ENCODE data around the gene JOSD1. TPM values are rescaled to one million over a fixed set of nuclear protein-coding genes. Genes with fewer than 3 reads are reported as not detected.

JOSD1 gene
- total RNA-seq, 1 experiment from 2014 or later: 19.2 TPM

GRCh38 chr22:38736257-38736570, 35.5 kb upstream of the JOSD1 start:
- Histone ChIP-seq H3K27me3 (ENCODE audit: insufficient read depth, low read length) (no peaks in the 10 kb centered on the region), H3K79me2 (ENCODE audit: insufficient read depth, low read length) (no peaks in the 10 kb centered on the region), H3K4ac (ENCODE audit: low read depth, low read length) (no peak overlapping the region), H2AK5ac (ENCODE audit: insufficient read length, low read length) (no peak overlapping the region), H2BK12ac (ENCODE audit: insufficient read length, low read depth, low read length) (no peak overlapping the region), H4K20me1 (ENCODE audit: control insufficient read depth, insufficient read depth, insufficient read length) (no peaks in the 10 kb centered on the region), H3K18ac (ENCODE audit: insufficient read length, low read depth, low read length) (no peak overlapping the region), H2BK5ac (ENCODE audit: insufficient read length, low read length) (no peak overlapping the region), H4K8ac (replicated peaks; ENCODE audit: insufficient read length, low read depth, low read length) (no peak overlapping the region), H3T11ph (ENCODE audit: low read length) (no peak overlapping the region), H2BK20ac (ENCODE audit: low read depth, low read length, poor library complexity, severe bottlenecking) (no peak overlapping the region), H2BK15ac (ENCODE audit: low read depth, low read length) (no peak overlapping the region), H4K91ac (ENCODE audit: insufficient read length, low read depth, low read length) (no peak overlapping the region), H4K5ac (ENCODE audit: insufficient read length, low read depth, low read length) (no peak overlapping the region), H3K4me1 (ENCODE audit: insufficient read depth, low read length) (no peaks in the 10 kb centered on the region), H3K27ac (ENCODE audit: insufficient read length, low read depth, low read length) (no peak overlapping the region), H3K23me2 (ENCODE audit: insufficient read length, low read depth, low read length, poor library complexity, severe bottlenecking) (no peaks in the 10 kb centered on the region), H3K23ac (ENCODE audit: insufficient read length, low read depth, low read length) (no peak overlapping the region), H2AFZ (ENCODE audit: low read length) (no peak overlapping the region), H3K4me2 (ENCODE audit: insufficient read depth, insufficient read length, low read length) (no peak overlapping the region), H3K9ac (ENCODE audit: extremely low read depth, insufficient read length, low read length) (no peak overlapping the region), H3K79me1 (ENCODE audit: insufficient read depth, low read depth, low read length, poor library complexity, severe bottlenecking) (no peaks in the 10 kb centered on the region), H2BK120ac (ENCODE audit: low read depth, low read length, poor library complexity, severe bottlenecking) (no peak overlapping the region), H3K9me3 (ENCODE audit: control insufficient read depth, low read depth, low read length) (no peaks in the 10 kb centered on the region), H3K56ac (ENCODE audit: insufficient read length, low read depth, low read length) (no peak overlapping the region), H3K14ac (ENCODE audit: insufficient read depth, low read length) (no peak overlapping the region)
- Mint-ChIP-seq H3K27me3 (ENCODE audit: low read depth) (no peaks in the 10 kb centered on the region; the same call in 1 of the 2 replicates), H3K4me1 (0 out of 4 replicates have a peak, but pooled peaks cover 0 to 3% of the 10 kb centered on the region in 2 experiments), H3K27ac (no peak overlapping the region), H3K4me3 (no peak overlapping the region), H3K9me3 (no peaks in the 10 kb centered on the region), H3K36me3 (ENCODE audit: insufficient read depth in 1 of 3, low read depth in 3 of 3) (peaks cover 5 to 75% (median 33%) of the 10 kb centered on the region in 3 experiments; a peak in 6 of 7 replicates)
- DNase-seq: no peak
- TF ChIP-seq CTCF (conservative IDR thresholded peaks at IDR 0.05): no peak
- WGBS (ENCODE audit: extremely low coverage, insufficient read length, low lambda C conversion rate): no CpG with 5 or more reads among the region's 7 CpGs
